ENCODE measurements around the gene ZNF407. TPM values are rescaled to one million over a fixed set of nuclear protein-coding genes. Genes with fewer than 3 reads are reported as not detected.

The ZNF407 gene
- total RNA-seq, 2 donors from 2014 or later: 11.7 to 22.2 TPM

DNA sequence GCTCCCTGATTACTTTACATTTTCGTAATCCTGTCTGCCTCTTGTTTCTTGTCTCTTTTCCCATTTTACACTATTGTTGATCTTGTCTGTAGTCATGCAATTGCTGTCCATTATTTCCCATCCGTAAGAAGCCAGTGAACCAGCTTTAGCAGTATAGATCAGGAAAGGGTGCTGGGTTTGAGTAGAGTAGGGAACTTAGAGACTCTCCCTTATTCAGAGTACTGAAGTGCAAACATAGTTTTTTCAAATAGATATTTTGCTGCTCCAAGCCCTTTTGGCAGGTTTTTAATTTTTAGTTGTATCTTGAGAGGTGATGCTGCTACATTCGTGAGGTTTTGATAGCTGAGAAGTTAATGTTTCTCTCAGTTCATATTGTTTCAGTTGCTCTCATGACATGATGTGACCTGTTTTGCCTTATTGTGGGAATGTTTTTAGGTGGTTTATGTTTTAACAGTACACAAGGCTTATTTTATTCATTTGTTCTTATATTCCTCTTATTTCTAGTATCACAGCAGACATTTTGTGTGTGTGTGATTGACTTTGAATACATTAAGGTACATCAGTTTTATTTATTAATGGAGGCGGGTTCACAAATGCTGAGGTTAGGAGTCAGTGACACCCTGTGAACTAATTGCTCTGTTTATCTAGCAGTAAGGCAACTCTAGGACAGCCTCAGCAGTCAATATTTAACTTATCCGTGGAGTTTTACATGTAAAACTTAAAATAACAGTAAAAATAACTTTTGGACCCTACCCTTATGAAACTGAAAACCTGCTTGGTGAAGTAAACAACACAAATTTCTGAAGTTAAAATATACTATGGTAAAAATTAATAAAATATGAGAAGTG is 118.4 kb downstream of the ZNF407 start:
- intact Hi-C loops (cut with DNase I): no loop called here
- no peak for TF ChIP-seq POLR2AphosphoS5 (IDR thresholded peaks at IDR 0.05)
- Histone ChIP-seq H3K36me3 (no peaks in the 10 kb centered on the region), H3K9me3 (no peaks in the 10 kb centered on the region), H3K4me1 (replicated peaks) (no peaks in the 10 kb centered on the region), H3K27ac (no peak overlapping the region), H3K27me3 (replicated peaks; ENCODE audit: insufficient read depth) (no peaks in the 10 kb centered on the region), H3K4me3 (no peak overlapping the region)
- no peak for DNase-seq (ENCODE audit: low spot score)
- WGBS: 49% methylated on average over 5 of the region's 5 CpGs

DNA sequence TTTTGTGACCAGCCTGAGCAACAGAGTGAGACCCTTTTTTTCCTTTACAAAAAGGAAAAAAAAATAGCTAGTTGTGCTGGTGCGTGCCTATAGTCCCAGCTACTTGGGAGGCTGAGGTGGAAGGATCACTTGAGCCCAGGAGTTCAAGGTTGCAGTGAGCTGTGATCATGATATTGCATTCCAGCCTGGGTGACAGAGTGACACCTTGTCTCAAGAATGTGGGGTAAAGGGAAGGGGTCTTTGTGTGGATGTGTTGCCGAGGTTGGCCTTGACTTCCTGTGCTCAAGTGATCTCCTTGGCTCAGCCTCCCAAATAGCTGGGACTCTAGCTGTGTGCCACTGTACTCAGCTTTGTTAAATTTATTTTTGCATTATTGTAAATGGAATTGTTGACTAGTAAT is 120.6 kb downstream of the ZNF407 start:
- TF ChIP-seq POLR2A (IDR thresholded peaks at IDR 0.05) (no peak), POLR2AphosphoS5 (IDR thresholded peaks at IDR 0.05) (no peak)
- TF ChIP-seq, protein P1, sequence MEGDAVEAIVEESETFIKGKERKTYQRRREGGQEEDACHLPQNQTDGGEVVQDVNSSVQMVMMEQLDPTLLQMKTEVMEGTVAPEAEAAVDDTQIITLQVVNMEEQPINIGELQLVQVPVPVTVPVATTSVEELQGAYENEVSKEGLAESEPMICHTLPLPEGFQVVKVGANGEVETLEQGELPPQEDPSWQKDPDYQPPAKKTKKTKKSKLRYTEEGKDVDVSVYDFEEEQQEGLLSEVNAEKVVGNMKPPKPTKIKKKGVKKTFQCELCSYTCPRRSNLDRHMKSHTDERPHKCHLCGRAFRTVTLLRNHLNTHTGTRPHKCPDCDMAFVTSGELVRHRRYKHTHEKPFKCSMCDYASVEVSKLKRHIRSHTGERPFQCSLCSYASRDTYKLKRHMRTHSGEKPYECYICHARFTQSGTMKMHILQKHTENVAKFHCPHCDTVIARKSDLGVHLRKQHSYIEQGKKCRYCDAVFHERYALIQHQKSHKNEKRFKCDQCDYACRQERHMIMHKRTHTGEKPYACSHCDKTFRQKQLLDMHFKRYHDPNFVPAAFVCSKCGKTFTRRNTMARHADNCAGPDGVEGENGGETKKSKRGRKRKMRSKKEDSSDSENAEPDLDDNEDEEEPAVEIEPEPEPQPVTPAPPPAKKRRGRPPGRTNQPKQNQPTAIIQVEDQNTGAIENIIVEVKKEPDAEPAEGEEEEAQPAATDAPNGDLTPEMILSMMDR (IDR thresholded peaks at IDR 0.05): no peak
- H3K9me3 ChIP-seq: no peaks in the 10 kb centered on the region
- intact Hi-C loops (cut with DNase I): no loop called here
- H3K27ac ChIP-seq: no peak overlapping the region
- H3K27me3 ChIP-seq (replicated peaks; ENCODE audit: insufficient read depth): no peaks in the 10 kb centered on the region
- no peak overlapping the region for H3K4me3 ChIP-seq
- WGBS: 91% methylated on average over 2 of the region's 2 CpGs
- no peak for DNase-seq (ENCODE audit: low spot score)
- H3K36me3 ChIP-seq: no peaks in the 10 kb centered on the region
- H3K4me1 ChIP-seq (replicated peaks): no peaks in the 10 kb centered on the region

DNA sequence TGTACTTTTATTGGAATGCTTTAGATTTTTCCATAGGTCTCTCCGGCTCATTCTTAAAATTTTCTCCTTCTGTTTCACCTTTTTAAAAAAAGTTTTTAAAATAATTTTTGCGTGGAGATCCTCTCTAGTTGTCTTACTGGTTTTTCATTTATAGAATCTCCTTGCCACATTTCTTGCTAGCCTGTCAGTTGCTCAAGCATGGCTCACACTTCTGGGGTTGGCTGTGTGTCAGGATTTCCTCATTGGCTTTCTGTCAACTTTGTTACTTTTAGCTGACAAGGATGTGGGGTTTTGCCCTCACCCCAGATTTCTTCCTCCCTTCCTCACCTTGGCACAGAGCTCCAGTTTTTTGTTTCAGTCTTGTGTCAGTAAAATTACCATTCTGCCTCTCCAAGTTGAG is 124.6 kb downstream of the ZNF407 start:
- H3K4me3 ChIP-seq: no peak overlapping the region
- TF ChIP-seq POLR2A (IDR thresholded peaks at IDR 0.05) (no peak), POLR2AphosphoS5 (IDR thresholded peaks at IDR 0.05) (no peak)
- TF ChIP-seq, protein P1 (IDR thresholded peaks at IDR 0.05): no peak
- no peaks in the 10 kb centered on the region for H3K9me3 ChIP-seq
- no peak overlapping the region for H3K27ac ChIP-seq
- no peaks in the 10 kb centered on the region for H3K27me3 ChIP-seq (replicated peaks; ENCODE audit: insufficient read depth)
- no peaks in the 10 kb centered on the region for H3K36me3 ChIP-seq
- DNase-seq (ENCODE audit: low spot score): no peak
- 60% methylated on average over 2 of the region's 2 CpGs for WGBS
- no peaks in the 10 kb centered on the region for H3K4me1 ChIP-seq (replicated peaks)
- intact Hi-C loops (cut with DNase I): no loop called here

DNA sequence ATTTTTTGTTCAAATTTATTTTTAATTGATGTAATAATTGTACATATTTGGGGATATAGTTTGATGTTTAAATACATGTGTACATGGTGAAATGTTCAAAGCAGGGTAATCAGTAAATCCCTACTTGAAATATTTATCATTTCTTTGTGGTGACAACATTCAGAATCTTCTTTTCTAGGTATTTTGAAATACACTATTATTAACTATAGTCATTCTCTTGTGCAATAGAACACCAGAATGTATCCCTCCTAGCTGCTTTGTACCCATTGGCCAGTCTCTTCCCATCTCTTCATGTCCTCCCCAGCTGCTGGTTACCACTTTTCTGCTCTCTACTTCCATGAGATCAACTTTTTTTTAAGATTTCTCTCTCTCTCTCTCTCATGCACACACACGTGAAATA is 126.5 kb downstream of the ZNF407 start:
- TF ChIP-seq POLR2A (IDR thresholded peaks at IDR 0.05) (no peak), POLR2AphosphoS5 (IDR thresholded peaks at IDR 0.05) (no peak)
- TF ChIP-seq, protein P1 (IDR thresholded peaks at IDR 0.05): no peak
- no peaks in the 10 kb centered on the region for H3K36me3 ChIP-seq
- 82% methylated on average over 1 of the region's 1 CpG for WGBS
- H3K9me3 ChIP-seq: no peaks in the 10 kb centered on the region
- no peaks in the 10 kb centered on the region for H3K4me1 ChIP-seq (replicated peaks)
- H3K27me3 ChIP-seq (replicated peaks; ENCODE audit: insufficient read depth): no peaks in the 10 kb centered on the region
- no peak overlapping the region for H3K4me3 ChIP-seq
- DNase-seq (ENCODE audit: low spot score): no peak
- intact Hi-C loops (cut with DNase I): no loop called here
- H3K27ac ChIP-seq: no peak overlapping the region

DNA sequence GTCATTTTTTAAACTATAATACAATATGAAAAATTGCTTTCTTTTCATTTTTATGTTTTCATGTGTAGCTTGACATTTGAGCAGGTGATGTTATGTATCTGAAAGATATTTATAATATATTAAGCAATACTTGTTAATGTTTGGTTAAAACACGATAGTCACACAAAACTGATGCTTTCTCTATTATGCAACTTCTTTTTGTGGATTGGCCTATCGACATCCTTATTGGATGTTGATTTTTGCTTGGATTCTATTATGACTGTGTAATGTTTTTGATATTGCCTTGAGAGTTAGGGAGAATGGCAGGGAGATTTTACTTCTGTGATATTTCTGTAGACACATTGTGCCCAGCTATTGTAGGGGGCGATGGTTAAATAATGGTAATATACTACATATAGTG is 128.0 kb downstream of the ZNF407 start:
- intact Hi-C loops (cut with DNase I): no loop called here
- no peak overlapping the region for H3K27ac ChIP-seq
- H3K36me3 ChIP-seq: no peaks in the 10 kb centered on the region
- WGBS: 95% methylated on average over 3 of the region's 3 CpGs
- H3K9me3 ChIP-seq: no peaks in the 10 kb centered on the region
- no peak for DNase-seq (ENCODE audit: low spot score)
- no peak overlapping the region for H3K4me3 ChIP-seq
- no peak for TF ChIP-seq POLR2AphosphoS5 (IDR thresholded peaks at IDR 0.05)
- no peak for TF ChIP-seq POLR2A (IDR thresholded peaks at IDR 0.05)
- TF ChIP-seq, protein P1 (IDR thresholded peaks at IDR 0.05): no peak
- no peaks in the 10 kb centered on the region for H3K4me1 ChIP-seq (replicated peaks)
- H3K27me3 ChIP-seq (replicated peaks; ENCODE audit: insufficient read depth): no peaks in the 10 kb centered on the region
